Islet of Langerhans (tissue), 1 donor: Measurements from ENCODE around the gene TPCN1.

Experiments used
- FAIRE-seq: peaks from one replicate; lab custom pipeline; 2011; peaks lifted over from hg19 to GRCh38; lab: Jason Lieb, UNC

The TPCN1 gene

DNA sequence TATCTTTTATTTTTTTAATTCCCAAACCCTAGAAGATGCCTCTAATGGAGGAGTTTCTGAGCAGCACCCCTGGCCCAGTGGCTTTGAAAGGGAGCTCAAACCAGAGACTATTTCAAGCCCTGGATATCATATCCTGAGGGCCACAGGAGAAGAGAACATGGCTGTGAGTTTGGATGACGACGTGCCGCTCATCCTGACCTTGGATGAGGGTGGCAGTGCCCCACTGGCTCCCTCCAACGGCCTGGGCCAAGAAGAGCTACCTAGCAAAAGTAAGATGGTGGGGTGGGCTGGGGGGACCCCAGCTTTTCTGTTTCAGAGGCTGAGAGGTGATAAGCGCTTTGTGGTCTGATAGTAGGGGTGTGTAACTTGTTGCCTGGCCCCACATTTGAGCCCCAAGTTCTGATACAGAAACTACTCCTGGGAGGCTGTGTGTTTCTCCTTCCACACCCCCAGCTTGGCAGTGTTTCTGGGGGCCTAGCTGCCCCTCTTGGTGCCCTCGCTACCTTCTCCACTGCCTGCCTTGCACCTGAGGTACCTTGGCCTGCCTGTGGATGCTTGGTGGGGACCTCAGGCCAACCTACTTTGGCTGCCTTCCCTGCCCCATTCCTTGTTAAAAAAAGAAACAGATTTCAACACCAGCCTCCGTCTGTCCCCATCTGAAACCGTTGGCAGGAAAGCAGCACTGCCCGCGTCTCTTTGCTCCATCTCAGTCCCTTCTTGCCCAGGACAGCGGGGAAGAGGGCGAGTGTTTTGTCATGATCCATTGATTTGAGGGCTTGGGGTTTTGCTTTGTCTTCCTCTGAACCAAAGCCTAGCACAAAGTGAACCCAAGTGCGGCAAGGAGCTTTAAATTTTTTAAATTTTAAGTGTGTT lies 5.7 kb downstream of the TPCN1 start:
- FAIRE-seq: no peak

DNA sequence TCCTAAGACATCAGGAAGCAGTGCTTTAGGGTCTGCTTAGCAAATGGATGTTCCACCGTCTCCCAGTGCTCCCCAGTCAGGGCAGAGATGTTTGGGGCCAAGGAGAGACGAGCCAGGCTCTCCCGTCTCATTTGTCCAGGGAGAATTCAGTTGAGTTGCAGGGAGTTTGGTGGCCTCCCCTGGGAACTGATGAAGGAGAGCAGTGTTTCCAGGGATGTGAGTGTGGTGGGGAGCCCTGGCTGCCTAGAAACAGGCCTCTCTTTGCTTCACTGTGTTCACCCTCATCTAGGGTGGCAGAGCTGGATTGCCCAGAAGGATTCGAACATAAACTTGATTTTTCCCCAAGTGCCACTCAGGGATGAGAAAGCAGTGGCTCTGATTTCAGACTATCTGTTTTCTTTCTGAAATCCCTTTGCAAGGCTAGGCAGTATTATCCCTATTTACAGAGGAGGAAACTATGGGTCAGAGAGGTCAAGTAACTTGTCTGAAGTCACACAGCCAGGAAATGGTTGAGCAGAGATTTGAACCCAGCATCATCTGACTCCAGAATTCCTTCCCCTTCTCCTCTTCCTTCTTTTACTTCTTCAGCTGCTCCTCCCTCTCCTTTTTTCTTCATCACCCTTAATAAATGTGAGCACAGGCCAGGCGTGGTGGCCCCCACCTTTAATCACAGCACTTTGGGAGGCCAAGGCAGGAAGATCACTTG lies 6.6 kb downstream of the TPCN1 start:
- FAIRE-seq: no peak

GRCh38 chr12:113228394-113229028 lies 7.2 kb downstream of the TPCN1 start:
- no peak for FAIRE-seq

GRCh38 chr12:113230315-113231234 lies 9.3 kb downstream of the TPCN1 start:
- no peak for FAIRE-seq

GRCh38 chr12:113231235-113232088 lies 10.2 kb downstream of the TPCN1 start:
- no peak for FAIRE-seq

DNA sequence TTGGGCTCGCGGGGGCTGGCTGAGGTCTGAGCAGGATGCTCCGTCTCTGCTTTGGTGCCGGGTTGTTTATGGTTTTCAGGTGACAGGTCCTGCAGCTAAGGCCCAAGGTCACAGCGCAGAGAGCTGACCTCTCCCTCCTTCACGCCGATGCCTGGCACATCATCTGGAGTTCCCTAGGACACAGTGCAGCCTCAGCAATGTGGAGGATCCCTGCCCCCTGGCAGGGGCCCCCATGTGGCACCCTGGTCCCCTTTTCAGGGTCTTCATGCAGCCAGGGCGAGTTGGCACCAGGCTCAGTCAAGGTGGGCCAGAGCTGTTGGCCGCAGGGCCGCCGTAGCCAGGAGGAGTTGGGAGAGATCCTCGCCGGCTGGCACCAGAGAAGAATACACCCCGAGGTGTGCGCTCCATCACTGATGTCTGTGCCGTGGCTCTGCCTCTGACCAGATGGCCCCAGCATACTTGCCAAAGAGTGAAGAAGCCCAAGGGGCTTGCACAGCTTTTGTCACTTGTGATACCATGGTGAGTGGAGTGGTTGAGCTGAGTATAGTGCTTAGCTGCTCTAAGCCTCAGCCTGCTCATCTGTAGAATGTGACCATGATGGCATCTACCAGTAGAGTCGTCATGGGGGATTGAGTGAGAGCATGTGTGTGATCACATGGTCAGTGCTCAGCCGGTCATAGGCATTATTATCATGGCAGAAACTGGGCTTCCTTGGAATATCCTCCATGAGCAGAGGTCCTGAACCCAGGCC lies 11.0 kb downstream of the TPCN1 start:
- FAIRE-seq: no peak

GRCh38 chr12:113232840-113233585 lies 11.7 kb downstream of the TPCN1 start:
- no peak for FAIRE-seq

GRCh38 chr12:113233967-113234366 lies 12.7 kb downstream of the TPCN1 start:
- FAIRE-seq: no peak

GRCh38 chr12:113234483-113234882 lies 13.2 kb downstream of the TPCN1 start:
- no peak for FAIRE-seq

DNA sequence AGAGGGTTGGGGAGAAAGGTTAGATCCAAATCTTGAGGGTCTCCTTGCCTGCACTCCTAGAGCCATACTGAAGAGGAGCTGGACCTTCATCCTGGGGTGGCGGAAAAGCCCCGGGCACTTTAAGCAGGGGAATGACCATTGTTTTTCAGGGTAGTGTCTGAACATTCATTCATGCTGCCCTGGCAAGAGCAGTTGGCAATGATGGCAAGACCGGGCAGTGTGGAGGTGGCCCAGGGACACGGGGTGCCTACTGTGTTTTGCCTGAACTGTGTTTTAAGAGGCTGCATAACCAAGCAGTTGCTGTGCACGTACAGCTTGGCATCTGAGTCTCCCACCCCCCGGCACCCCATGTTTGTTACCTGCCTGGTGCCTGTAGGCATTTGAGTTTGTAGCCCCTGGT lies 14.7 kb downstream of the TPCN1 start:
- FAIRE-seq: no peak

DNA sequence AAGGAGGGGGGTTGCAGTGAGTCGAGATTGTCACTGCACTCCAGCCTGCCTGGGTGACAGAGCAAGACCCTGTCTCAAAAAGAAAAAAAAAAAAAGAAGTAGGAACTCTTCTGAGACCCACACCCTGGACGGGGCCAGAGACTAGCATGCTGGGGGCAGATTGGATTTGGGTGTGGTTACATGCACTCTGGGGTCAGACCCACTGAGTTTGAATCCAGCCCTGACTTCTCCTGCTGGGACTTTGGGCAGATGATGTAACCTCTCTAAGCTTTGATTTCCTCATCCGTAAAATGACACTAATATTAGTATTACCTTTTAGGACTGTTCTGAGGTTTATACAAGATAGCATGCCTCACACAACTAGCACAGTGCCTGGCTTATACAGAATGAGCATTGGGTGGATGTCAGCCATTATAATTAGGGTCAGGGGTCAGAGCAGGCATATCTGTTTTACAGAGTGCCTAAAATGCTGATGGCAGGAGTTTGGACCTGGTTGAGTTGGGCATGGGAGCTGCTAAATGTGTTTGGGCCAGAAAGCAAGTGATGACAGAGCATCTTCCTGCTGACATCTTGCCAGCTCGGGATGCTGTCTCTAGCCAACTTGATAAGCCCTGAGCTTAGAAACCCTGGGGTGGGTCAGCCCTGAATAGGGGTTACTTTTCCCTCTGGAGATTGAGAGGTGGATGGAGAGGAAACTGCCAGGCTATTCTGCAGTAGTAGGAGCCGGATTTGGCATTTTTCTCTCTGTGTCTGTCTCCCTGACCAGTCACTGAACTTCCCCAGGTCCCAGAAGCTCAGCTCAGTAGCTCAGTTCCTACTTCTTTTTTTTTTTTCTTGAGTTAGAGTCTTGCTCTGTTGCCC lies 15.5 kb downstream of the TPCN1 start:
- FAIRE-seq: no peak

GRCh38 chr12:113237748-113238147 lies 16.5 kb downstream of the TPCN1 start:
- no peak for FAIRE-seq

- FAIRE-seq: no peak
Measured at GRCh38 chr12:113238309-113238708, 17.0 kb downstream of the TPCN1 start.

DNA sequence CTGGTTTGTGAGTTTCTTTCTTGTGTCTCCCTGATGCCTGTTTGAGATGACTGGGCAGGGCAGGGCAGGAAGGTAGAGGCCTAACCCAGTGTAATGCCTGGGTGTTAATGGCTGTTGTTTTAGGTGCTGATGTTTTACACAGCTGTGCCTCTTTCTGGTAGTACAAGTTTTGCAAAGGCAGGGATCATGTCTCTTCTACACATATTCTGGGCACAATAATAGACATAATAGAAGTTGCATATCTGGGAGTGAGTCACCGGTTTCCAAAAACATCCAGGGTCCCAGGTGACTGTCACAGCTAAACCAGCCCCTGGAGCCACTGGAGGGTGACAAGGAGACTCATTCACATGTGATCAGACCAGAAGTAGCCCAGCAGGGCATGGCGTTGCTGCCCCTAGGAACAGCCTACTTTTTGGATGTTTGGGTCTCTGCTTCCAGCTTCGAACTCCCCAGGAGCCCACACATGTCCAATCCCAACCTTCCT lies 18.1 kb downstream of the TPCN1 start:
- FAIRE-seq: no peak

DNA sequence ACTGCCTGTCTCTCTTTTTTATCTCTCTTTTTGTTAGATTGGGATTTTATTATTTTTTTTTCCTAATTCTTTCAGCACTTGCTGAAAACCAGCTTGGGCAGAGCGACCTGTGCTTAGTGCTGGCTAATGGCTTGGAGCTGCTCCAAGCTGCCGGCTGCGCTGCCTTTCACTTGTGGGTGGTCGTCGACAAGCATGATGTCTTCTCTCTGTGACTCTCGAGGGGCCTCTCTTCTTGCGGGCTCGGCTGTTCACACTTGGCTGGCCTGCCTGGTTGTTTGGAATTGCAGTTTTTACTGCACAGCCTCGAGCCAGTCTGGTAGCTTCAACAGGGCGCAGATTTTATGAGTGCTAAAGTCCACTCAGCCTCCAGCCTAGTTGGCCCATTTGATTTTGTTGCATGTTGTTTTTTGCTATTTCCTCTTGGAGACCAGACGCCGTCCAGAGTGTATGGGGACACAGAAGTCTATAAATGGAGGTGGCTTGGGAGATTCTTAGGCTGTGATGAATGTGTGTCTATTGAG lies 18.6 kb downstream of the TPCN1 start:
- no peak for FAIRE-seq

DNA sequence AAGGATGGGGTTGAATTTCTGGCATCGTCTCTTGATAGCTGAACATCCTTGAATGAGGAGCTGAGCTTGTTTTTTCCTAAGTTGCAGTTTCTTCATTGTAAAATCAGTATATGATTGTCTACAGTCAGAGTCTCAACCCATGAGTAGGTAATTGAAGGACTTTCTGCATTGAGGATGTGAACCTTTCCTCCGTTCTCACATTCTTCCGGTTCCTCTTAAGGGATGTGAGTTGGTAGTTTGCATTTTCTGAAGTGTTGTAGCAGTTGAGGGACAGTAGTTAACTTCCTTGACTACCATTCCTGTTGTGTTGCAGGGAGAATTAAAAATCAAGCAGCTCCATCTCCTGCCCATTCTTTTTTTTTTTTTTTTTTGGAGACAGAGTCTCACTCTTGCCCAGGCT lies 19.1 kb downstream of the TPCN1 start:
- FAIRE-seq: no peak

- FAIRE-seq: peak; percentile 95
Measured at GRCh38 chr12:113241191-113242025, 20.1 kb downstream of the TPCN1 start.
